Small intestine (tissue), 7 donors: Measurements from ENCODE around the gene HES3. TPM values are rescaled to one million over a fixed set of nuclear protein-coding genes. Genes with fewer than 3 reads are reported as not detected.
A peak's percentile ranks its signal among the peaks of the same experiment; 100 is the strongest.

ENCODE experiments used
- DNase-seq, 2 donors: peaks; one replicate each; pipeline versions ENCODE4 v3.0.0 to v3.0.0-alpha.2; 2013
- FAIRE-seq: peaks from 2 replicates; lab custom pipeline; 2012; peaks lifted over from hg19 to GRCh38; lab: Jason Lieb, UNC
- H3K27ac ChIP-seq, 3 donors: one replicate each; pipeline ENCODE4 v1.5.1; 2013; ENCODE audit warnings: low read length in 2 of 3, mild to moderate bottlenecking in 2 of 3, control low read depth in 1 of 3, inconsistent platforms in 1 of 3, low read depth in 1 of 3, moderate library complexity in 1 of 3
- H3K27me3 ChIP-seq, 3 donors: one replicate each; pipeline ENCODE4 v1.6.1; 2013; ENCODE audit warnings: low read length in 3 of 3, inconsistent platforms in 1 of 3; ENCODE audit not compliant: control insufficient read depth in 3 of 3, insufficient read depth in 3 of 3
- H3K36me3 ChIP-seq, 3 donors: one replicate each; pipeline ENCODE4 v1.6.1; 2013; ENCODE audit warnings: low read length in 3 of 3, inconsistent platforms in 1 of 3, low read depth in 1 of 3, mild to moderate bottlenecking in 1 of 3, moderate library complexity in 1 of 3; ENCODE audit not compliant: control insufficient read depth in 3 of 3, insufficient read depth in 2 of 3
- H3K4me1 ChIP-seq, 3 donors: one replicate each; pipeline ENCODE4 v1.6.1; 2013; ENCODE audit warnings: low read length in 2 of 3, inconsistent platforms in 1 of 3, low read depth in 1 of 3, mild to moderate bottlenecking in 1 of 3, moderate library complexity in 1 of 3; ENCODE audit not compliant: control insufficient read depth in 3 of 3, insufficient read depth in 2 of 3
- H3K4me3 ChIP-seq, 3 donors: one replicate each; pipeline ENCODE4 v1.5.1; 2013; ENCODE audit warnings: low read length in 3 of 3, control low read depth in 1 of 3, inconsistent platforms in 1 of 3, low read depth in 1 of 3, mild to moderate bottlenecking in 1 of 3, moderate library complexity in 1 of 3
- H3K9me3 ChIP-seq, 2 donors: one replicate each; pipeline ENCODE4 v1.6.1; 2013; ENCODE audit warnings: low read depth in 1 of 2, low read length in 1 of 2; ENCODE audit not compliant: control insufficient read depth in 2 of 2, insufficient read depth in 1 of 2
- WGBS, 3 donors: extraction: QIAGEN DNeasy Blood & Tissue Kit; methylation state at CpG; one replicate each; pipeline ENCODE4 v1.1.7; 2013; 5-methylcytosine and 5-hydroxymethylcytosine counted together
- polyA plus RNA-seq, 4 donors: library from polyadenylated mRNA; stranded (reverse) in 3 of 4; unstranded in 1 of 4; fragments of 200-250 nt in 3 of 4; fragments of 120-200 nt in 1 of 4; gene quantifications; one replicate each; pipeline versions ENCODE4 v1.2.1 to v1.2.3, GENCODE V29; 2013
- donor health status: healthy with polysubstance abuse.
- donor health status: control.
- donor health status: control.
- donor health status: Bipolar disorder and iron deficiency.
- donor health status: healthy.

The HES3 gene
- polyA plus RNA-seq, 4 donors = not detected

DNA sequence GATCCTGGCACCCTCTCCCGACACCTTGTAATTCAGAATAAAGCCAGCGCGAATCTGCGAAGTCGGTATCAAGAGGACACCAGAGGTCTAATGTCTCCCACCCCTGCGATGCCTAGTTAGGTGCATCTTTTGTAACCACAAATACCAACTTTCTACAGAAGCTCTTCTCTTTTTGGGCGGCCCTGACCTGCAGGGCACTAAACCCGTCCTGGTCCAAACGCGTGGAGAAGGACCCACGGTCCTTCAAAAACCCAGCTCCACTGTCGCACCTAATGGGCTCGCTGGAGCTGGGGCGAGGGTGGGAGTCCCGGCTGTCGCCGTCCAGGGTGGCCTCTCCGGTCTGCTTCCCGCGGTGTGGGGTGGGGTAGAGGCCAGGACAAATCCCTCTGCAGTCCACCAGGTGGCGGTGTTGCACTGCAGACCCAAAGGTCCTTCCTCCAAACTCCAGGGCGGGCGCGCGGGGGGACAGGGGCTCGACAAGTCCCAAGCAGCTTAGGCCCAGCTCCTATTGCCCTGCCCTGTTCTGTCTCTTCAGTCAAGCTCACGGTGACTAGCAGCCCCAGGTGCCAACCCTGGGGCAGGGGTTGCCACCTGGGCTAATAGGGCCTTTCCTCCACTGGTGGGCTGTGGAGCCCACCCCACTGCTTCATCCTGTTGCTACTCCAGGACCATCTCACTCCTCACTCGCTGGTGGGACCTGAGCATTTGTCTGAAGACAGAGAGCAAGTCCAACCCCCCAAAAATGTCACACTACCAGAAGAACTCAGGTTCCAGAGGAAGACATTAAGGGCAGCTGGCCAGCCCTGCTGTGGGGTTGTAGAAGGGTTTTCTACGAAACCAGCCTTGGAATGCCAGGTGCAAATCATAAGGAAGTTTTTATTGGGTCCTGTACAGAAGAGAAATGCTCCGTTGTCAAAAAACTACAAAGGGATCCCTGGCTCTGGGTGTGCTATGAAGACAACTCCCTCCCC, 2.8 kb downstream of the HES3 start:
- 4 to 7% (median 6%) methylated on average over 30 of the region's 30 CpGs for WGBS, 3 donors
- Histone ChIP-seq H3K4me3 (no peak overlapping the region), H3K9me3 (no peaks in the 10 kb centered on the region), H3K4me1 (peaks cover 2 to 28% (median 4%) of the 10 kb centered on the region in 3 donors), H3K27me3 (peaks cover 10 to 52% (median 26%) of the 10 kb centered on the region in 3 donors), H3K27ac (no peak overlapping the region), H3K36me3 (peaks cover 0 to 14% (median 0%) of the 10 kb centered on the region in 3 donors)
- no peak for FAIRE-seq
- peak; percentile 71 to 84 for DNase-seq

DNA sequence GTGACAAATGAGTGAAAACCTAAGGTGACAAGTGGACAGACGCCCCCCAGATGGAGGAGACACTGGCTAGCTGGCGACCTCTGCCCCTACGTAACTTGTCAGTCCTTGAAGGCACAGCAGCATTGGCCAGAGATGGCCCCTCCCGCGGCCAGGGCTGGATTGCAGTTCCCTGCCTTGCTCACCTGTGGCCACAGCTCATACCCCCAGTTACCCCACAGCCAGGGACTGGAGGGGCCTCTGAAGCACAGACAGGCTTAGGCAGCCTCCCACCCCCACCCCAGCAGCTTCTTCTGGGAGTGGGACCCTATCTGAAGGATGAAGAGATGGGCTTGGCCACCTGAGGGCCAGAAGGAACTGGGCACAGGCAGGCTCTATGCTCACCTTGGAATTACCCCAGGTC, 3.7 kb downstream of the HES3 start:
- Histone ChIP-seq H3K27me3 (peaks cover 5 to 48% (median 24%) of the 10 kb centered on the region in 3 donors), H3K4me3 (no peak overlapping the region), H3K27ac (no peak overlapping the region), H3K4me1 (peaks cover 0 to 27% (median 4%) of the 10 kb centered on the region in 3 donors), H3K36me3 (peaks cover 0 to 21% (median 0%) of the 10 kb centered on the region in 3 donors), H3K9me3 (no peaks in the 10 kb centered on the region)
- DNase-seq (no peak), FAIRE-seq (no peak)
- WGBS, 3 donors = 48 to 71% (median 49%) methylated on average over 5 of the region's 5 CpGs

- 67 to 81% (median 73%) methylated on average over 14 of the region's 14 CpGs for WGBS, 3 donors
- no peak overlapping the region for H3K4me3 ChIP-seq
- H3K4me1 ChIP-seq = peaks cover 0 to 27% (median 4%) of the 10 kb centered on the region in 3 donors
- H3K27ac ChIP-seq = no peak overlapping the region
- H3K36me3 ChIP-seq = peaks cover 0 to 25% (median 0%) of the 10 kb centered on the region in 3 donors
- peaks cover 2 to 42% (median 18%) of the 10 kb centered on the region in 3 donors for H3K27me3 ChIP-seq
- no peaks in the 10 kb centered on the region for H3K9me3 ChIP-seq
- no peak for DNase-seq
- no peak for FAIRE-seq
These were observed 4.3 kb downstream of the HES3 start for GRCh38 chr1:6248161-6248776.

GRCh38 chr1:6248932-6249738, 5.2 kb downstream of the HES3 start:
- FAIRE-seq (no peak), DNase-seq (peak; percentile 30 to 66)
- H3K4me3 ChIP-seq = peak overlapping the region in 1 of 3 donors; percentile 9
- peaks cover 0 to 27% (median 4%) of the 10 kb centered on the region in 3 donors for H3K4me1 ChIP-seq
- H3K36me3 ChIP-seq = peaks cover 0 to 33% (median 0%) of the 10 kb centered on the region in 3 donors
- no peak overlapping the region for H3K27ac ChIP-seq
- H3K27me3 ChIP-seq = peaks cover 0 to 33% (median 11%) of the 10 kb centered on the region in 3 donors
- WGBS, 3 donors = 3 to 5% (median 4%) methylated on average over 36 to 96 of the region's 96 CpGs
- no peaks in the 10 kb centered on the region for H3K9me3 ChIP-seq

DNA sequence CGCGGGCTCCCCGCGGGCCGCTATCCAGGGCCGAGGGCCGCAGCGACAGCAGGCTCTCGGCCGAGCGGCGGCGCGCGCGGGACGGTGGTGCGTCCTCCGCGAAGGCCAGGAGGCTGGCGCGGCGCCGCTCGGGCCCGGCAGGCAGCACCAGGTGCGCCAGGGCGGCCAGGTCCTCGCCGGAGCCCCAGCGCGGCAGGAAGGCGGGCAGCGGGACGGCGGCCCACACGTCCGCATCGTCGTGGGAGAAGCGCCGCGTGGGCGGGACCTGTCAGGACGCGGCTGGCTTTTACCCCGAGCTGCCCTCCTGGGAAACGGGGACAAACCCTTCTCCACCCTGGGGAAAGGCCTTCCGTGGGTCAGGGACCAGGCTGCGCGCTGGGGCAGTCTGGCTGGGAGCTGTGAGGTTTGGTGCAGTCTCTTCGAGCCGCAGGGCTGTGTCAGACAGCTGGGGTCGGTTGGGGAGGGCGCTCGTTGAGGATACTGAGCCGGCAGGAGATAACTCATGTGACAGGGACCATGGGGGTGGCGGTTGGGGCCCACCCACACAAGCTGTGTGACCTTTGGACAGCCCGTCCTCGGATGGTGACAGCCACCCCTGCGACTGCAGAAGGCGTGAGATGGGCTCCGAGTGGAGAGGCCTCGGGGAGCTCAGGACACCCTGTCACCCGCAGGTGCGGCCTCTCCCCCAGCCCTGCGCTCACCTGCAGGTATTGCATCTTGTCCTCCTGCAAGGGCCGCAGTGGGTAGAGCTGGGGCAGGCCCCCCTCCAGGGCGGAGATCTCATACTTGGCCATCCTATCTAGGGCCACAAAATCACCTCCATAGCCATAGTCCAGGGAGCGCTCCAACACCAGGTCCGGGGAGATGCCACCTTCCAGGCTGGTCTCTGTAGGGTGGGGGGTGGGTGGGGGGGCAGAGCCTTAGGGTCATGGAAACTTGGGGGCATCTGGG, 6.0 kb downstream of the HES3 start:
- DNase-seq = peak; percentile 17 to 66
- H3K36me3 ChIP-seq = peaks cover 0 to 41% (median 0%) of the 10 kb centered on the region in 3 donors
- FAIRE-seq = no peak
- H3K4me3 ChIP-seq = peak overlapping the region in 1 of 3 donors; percentile 9
- peaks cover 0 to 27% (median 5%) of the 10 kb centered on the region in 3 donors for H3K27me3 ChIP-seq
- WGBS, 3 donors = 7 to 15% (median 12%) methylated on average over 54 to 71 of the region's 71 CpGs
- H3K9me3 ChIP-seq = no peaks in the 10 kb centered on the region
- H3K4me1 ChIP-seq = peaks cover 0 to 27% (median 4%) of the 10 kb centered on the region in 3 donors
- H3K27ac ChIP-seq = no peak overlapping the region

DNA sequence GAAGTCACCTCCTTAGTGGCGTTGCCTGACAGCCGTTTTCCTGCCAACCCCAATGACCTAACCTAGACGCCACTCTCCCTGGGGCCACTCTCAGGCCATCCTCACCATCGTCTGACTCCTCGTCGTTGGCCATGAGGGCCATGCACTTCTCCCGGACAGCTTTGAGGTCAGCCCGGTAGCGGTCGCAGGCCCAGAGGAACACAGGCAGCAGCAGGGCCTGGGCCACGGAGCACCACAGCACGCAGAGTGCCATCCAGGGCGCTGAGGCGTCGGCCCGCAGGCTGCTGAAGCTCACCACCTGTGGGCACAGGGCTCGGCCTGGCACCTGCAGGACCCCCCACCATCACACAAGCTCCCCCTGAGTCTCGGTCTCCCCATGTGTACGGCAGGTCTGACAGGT, 7.3 kb downstream of the HES3 start:
- no peak for FAIRE-seq
- WGBS, 3 donors = 84 to 88% (median 87%) methylated on average over 19 of the region's 19 CpGs

DNA sequence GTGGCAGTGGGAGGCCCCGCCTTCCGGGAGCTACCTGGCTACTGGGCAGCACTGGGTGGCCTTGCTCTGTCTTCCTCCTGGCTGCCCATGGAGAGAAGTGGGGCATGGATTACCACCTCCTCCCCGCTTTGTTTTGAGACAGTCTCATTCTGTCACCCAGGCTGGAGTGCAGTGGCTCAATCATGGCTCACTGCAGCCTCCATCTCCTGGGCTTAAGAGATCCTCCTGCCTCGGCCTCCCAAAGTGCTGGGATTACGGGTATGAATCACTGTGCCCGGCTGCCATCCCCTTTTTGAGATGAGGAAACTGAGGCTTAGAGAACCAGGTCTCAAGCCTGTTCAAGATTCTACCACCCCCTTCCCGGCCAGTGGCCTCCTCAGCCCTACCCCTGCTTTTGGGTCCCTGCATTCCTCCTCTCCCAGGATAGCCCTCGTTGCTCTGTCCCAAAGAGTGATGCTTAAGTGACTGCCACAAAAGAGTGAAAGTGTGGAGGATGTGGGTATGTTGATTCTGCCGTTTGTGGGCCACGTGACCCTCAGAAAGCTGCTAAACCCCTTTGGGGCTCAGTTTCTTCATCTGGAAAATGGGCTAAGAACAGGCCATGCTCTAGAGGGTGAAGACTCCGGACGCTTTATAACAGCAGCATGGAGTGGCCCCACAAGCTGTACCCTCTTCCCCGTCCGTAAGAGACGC, 7.8 kb downstream of the HES3 start:
- 81 to 84% (median 83%) methylated on average over 15 of the region's 15 CpGs for WGBS, 3 donors
- FAIRE-seq = no peak
- Histone ChIP-seq H3K4me3 (no peak overlapping the region), H3K4me1 (peaks cover 0 to 15% (median 0%) of the 10 kb centered on the region in 3 donors), H3K27ac (no peak overlapping the region), H3K9me3 (no peaks in the 10 kb centered on the region), H3K27me3 (peaks cover 0 to 14% (median 5%) of the 10 kb centered on the region in 3 donors), H3K36me3 (peaks cover 0 to 43% (median 0%) of the 10 kb centered on the region in 3 donors)
- DNase-seq = no peak

More for the DNA sequence above, 7.3 kb downstream of the HES3 start:
- Histone ChIP-seq H3K27me3 (peaks cover 0 to 19% (median 5%) of the 10 kb centered on the region in 3 donors), H3K27ac (no peak overlapping the region), H3K9me3 (no peaks in the 10 kb centered on the region), H3K4me1 (peaks cover 0 to 20% (median 0%) of the 10 kb centered on the region in 3 donors), H3K36me3 (peaks cover 0 to 41% (median 0%) of the 10 kb centered on the region in 3 donors), H3K4me3 (no peak overlapping the region)
- DNase-seq = no peak
